Astrocyte (in vitro differentiated cells and primary cell): ENCODE results near the gene LGALSL. TPM values are rescaled to one million over a fixed set of nuclear protein-coding genes. Genes with fewer than 3 reads are reported as not detected.

Source experiments
- DNase-seq: peaks from one replicate; pipeline ENCODE4 v3.0.0-alpha.2; 2010; ENCODE audit warnings: low read depth
- FAIRE-seq: peaks from 2 replicates; lab custom pipeline; 2011; peaks lifted over from hg19 to GRCh38; lab: Jason Lieb, UNC
- H2AFZ ChIP-seq: 2 replicates; pipeline ENCODE4 v1.6.0; 2012; ENCODE audit warnings: low read depth, low read length, inconsistent platforms
- H3K27ac ChIP-seq: 2 replicates; pipeline ENCODE4 v1.5.1; 2011; ENCODE audit warnings: low read depth, low read length, inconsistent platforms
- H3K27me3 ChIP-seq: 2 replicates; pipeline ENCODE4 v1.6.0; 2011; ENCODE audit warnings: low read length, inconsistent platforms; ENCODE audit not compliant: insufficient read depth
- H3K36me3 ChIP-seq: 2 replicates; pipeline ENCODE4 v1.5.1; 2011; ENCODE audit warnings: low read length, inconsistent platforms; ENCODE audit not compliant: insufficient read depth
- H3K4me1 ChIP-seq: 2 replicates; pipeline ENCODE4 v1.5.1; 2011; ENCODE audit warnings: low read length, inconsistent platforms; ENCODE audit not compliant: insufficient read depth
- H3K4me2 ChIP-seq: 2 replicates; pipeline ENCODE4 v1.6.0; 2012; ENCODE audit warnings: low read length, inconsistent platforms
- H3K4me3 ChIP-seq: 2 replicates; pipeline ENCODE4 v1.5.1; 2011; ENCODE audit warnings: low read depth, mild to moderate bottlenecking, low read length, inconsistent platforms; ENCODE audit not compliant: insufficient read depth
- H3K79me2 ChIP-seq: 2 replicates; pipeline ENCODE4 v1.6.0; 2012; ENCODE audit warnings: mild to moderate bottlenecking, low read length, inconsistent platforms; ENCODE audit not compliant: insufficient read depth
- H3K9ac ChIP-seq: 2 replicates; pipeline ENCODE4 v1.6.0; 2012; ENCODE audit warnings: mild to moderate bottlenecking, low read length, inconsistent platforms
- H3K9me3 ChIP-seq: 2 replicates; pipeline ENCODE4 v1.5.1; 2012; ENCODE audit warnings: low read depth, mild to moderate bottlenecking, low read length, inconsistent platforms; ENCODE audit not compliant: insufficient read depth
- H4K20me1 ChIP-seq: 2 replicates; pipeline ENCODE4 v1.6.0; 2012; ENCODE audit warnings: low read length, inconsistent platforms; ENCODE audit not compliant: insufficient read depth
- H3K27ac Mint-ChIP-seq: one replicate; pipeline ENCODE4 v1.8.0; 2021; ENCODE audit warnings: mild to moderate bottlenecking, mixed read lengths; ENCODE audit not compliant: unreplicated experiment
- H3K27me3 Mint-ChIP-seq: one replicate; pipeline ENCODE4 v1.8.0; 2021; ENCODE audit warnings: low read depth, mixed read lengths; ENCODE audit not compliant: unreplicated experiment
- H3K36me3 Mint-ChIP-seq: one replicate; pipeline ENCODE4 v1.8.0; 2021; ENCODE audit warnings: low read depth, mixed read lengths; ENCODE audit not compliant: unreplicated experiment
- H3K4me1 Mint-ChIP-seq: one replicate; pipeline ENCODE4 v1.8.0; 2021; ENCODE audit warnings: low read depth, mixed read lengths; ENCODE audit not compliant: unreplicated experiment
- H3K4me3 Mint-ChIP-seq: one replicate; pipeline ENCODE4 v1.8.0; 2021; ENCODE audit warnings: mild to moderate bottlenecking, moderate library complexity, mixed read lengths; ENCODE audit not compliant: unreplicated experiment
- H3K9me3 Mint-ChIP-seq: one replicate; pipeline ENCODE4 v1.8.0; 2021; ENCODE audit warnings: mild to moderate bottlenecking, mixed read lengths; ENCODE audit not compliant: unreplicated experiment
- CTCF ChIP-seq: IDR thresholded peaks from 2 replicates; pipeline ENCODE4 v1.5.1; 2011; ENCODE audit warnings: low read depth, mild to moderate bottlenecking, inconsistent platforms, low read length, moderate library complexity; ENCODE audit not compliant: insufficient read depth
- EZH2 ChIP-seq: IDR thresholded peaks from 2 replicates; pipeline ENCODE4 v1.6.1; 2012; ENCODE audit warnings: mild to moderate bottlenecking, low read length, inconsistent platforms; ENCODE audit not compliant: insufficient read depth
- total RNA-seq: library from RNA; stranded (reverse); gene quantifications from 2 replicates; pipeline ENCODE4 v1.2.1, GENCODE V29; 2021

The LGALSL gene
- total RNA-seq, 1 donor from 2014 or later, result 14.0 TPM

- Mint-ChIP-seq H3K27ac (no peak overlapping the region), H3K4me1 (peaks cover 5% of the 10 kb centered on the region), H3K9me3 (no peaks in the 10 kb centered on the region), H3K4me3 (no peak overlapping the region), H3K36me3 (no peaks in the 10 kb centered on the region), H3K27me3 (peaks cover 17% of the 10 kb centered on the region)
- Histone ChIP-seq H3K27ac (no peak overlapping the region), H3K4me3 (no peak overlapping the region), H4K20me1 (no peaks in the 10 kb centered on the region), H2AFZ (no peak overlapping the region), H3K4me2 (no peak overlapping the region), H3K27me3 (peaks cover 44% of the 10 kb centered on the region), H3K79me2 (no peaks in the 10 kb centered on the region), H3K36me3 (no peaks in the 10 kb centered on the region), H3K9me3 (no peaks in the 10 kb centered on the region), H3K4me1 (peaks cover 5% of the 10 kb centered on the region), H3K9ac (no peak overlapping the region)
- DNase-seq (no peak), FAIRE-seq (no peak)
- TF ChIP-seq CTCF (no peak), EZH2 (no peak)
These were observed 33.5 kb downstream of the LGALSL start for GRCh38 chr2:64487256-64488049.

GRCh38 chr2:64488050-64488974, 34.4 kb downstream of the LGALSL start:
- no peaks in the 10 kb centered on the region for H3K36me3 ChIP-seq
- Mint-ChIP-seq H3K4me1 (peaks cover 5% of the 10 kb centered on the region), H3K27me3 (peaks cover 17% of the 10 kb centered on the region), H3K4me3 (no peak overlapping the region), H3K9me3 (no peaks in the 10 kb centered on the region), H3K27ac (no peak overlapping the region), H3K36me3 (no peaks in the 10 kb centered on the region)
- DNase-seq, result peak; percentile 4
- H3K4me3 ChIP-seq, result no peak overlapping the region
- no peaks in the 10 kb centered on the region for H3K9me3 ChIP-seq
- no peak overlapping the region for H2AFZ ChIP-seq
- no peaks in the 10 kb centered on the region for H3K4me1 ChIP-seq
- no peak for FAIRE-seq
- H3K79me2 ChIP-seq, result no peaks in the 10 kb centered on the region
- no peak overlapping the region for H3K27ac ChIP-seq
- H3K27me3 ChIP-seq, result peaks cover 49% of the 10 kb centered on the region
- no peaks in the 10 kb centered on the region for H4K20me1 ChIP-seq
- no peak overlapping the region for H3K9ac ChIP-seq
- no peak overlapping the region for H3K4me2 ChIP-seq
- no peak for TF ChIP-seq EZH2
- TF ChIP-seq CTCF, result peak; percentile 90
